ENCODE data around the gene TACR2. TPM values are rescaled to one million over a fixed set of nuclear protein-coding genes. Genes with fewer than 3 reads are reported as not detected.
A peak's percentile ranks its signal among the peaks of the same experiment; 100 is the strongest.
"Not testable (repeated sequence)": the region's sequence is repeated elsewhere in the genome, so short reads cannot be mapped to it uniquely, and the experiment has no call there.

The TACR2 gene
- total RNA-seq, 1 donor from 2014 or later, result 0.13 TPM

- intact Hi-C loops (cut with DNase I), result no loop called here
- no peak for DNase-seq (ENCODE audit: low spot score)
These were observed 35.1 kb upstream of the TACR2 start for GRCh38 chr10:69451784-69452251.

DNA sequence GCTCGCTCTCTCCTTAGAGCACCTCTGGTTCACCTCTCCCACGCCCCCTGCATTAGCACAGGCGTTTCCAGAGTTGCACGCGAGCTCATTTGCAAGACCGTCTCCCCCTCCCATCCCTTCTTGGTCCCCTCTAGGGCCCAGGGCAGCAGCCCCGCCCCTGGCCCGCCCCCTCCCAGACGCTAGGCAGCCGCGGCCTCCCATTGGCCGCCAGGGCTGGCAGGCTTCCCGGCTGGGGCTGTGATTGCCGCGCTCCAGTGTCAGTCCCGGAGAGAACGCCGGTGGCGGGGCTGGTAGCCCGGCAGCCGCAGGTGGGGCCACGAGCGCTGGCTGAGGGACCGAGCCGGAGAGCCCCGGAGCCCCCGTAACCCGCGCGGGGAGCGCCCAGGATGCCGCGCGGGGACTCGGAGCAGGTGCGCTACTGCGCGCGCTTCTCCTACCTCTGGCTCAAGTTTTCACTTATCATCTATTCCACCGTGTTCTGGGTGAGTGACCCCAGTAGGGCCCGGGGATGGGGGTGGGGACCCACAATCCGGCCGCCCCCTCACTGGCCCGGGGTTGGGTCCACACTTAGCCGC lies 34.6 kb upstream of the TACR2 start, which contains the start of gene TSPAN15:
Gene TSPAN15 (plus strand): TSS at position 257 of the 575 bp plus-strand sequence. CDS start 130 bp downstream, at position 387.
- DNase-seq (ENCODE audit: low spot score), result peak; percentile 93
- intact Hi-C loops (cut with DNase I), result no loop called here

DNA sequence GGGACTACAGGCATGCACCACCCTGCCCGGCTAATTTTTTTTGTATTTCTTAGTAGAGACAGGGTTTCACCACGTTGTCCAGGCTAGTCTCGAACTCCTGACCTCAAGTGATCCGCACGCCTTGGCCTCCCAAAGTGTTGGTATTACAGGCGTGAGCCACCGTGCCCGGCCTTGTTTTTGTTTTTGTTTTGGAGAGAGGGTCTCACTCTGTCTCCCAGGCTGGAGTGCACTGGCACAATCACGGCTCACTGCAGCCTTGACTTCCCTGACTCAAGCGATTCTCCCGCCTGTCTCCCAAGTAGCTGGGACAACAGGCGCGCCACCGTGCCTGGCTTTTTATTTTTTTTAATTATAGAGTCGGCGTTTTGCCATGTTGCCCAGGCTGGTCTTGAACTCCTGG lies 33.7 kb upstream of the TACR2 start:
- intact Hi-C loops (cut with DNase I), result not testable (repeated sequence)

DNA sequence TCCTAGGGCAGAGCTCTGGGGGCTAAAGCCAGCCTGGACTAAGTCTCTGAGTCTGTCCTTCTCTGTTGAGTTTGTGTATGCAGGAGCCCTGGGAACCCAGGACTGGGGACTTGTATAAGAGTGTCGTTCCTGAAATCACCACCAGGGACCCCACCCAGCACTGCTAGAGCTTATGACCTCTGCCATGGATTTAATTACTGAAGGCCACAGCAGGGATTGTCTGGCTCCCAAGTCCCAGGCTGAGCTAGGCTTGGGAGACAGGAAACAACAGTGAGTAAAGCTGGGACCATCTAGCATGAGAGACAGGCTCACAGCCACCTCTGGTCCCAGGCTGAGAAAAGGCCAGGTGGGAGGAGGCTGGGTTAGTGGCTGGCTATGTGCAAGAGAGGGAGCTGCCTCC lies 33.1 kb upstream of the TACR2 start:
- intact Hi-C loops (cut with DNase I), result no loop called here
- DNase-seq (ENCODE audit: low spot score), result no peak

More for the DNA sequence above, 33.7 kb upstream of the TACR2 start:
- DNase-seq (ENCODE audit: low spot score), result not testable (repeated sequence)

DNA sequence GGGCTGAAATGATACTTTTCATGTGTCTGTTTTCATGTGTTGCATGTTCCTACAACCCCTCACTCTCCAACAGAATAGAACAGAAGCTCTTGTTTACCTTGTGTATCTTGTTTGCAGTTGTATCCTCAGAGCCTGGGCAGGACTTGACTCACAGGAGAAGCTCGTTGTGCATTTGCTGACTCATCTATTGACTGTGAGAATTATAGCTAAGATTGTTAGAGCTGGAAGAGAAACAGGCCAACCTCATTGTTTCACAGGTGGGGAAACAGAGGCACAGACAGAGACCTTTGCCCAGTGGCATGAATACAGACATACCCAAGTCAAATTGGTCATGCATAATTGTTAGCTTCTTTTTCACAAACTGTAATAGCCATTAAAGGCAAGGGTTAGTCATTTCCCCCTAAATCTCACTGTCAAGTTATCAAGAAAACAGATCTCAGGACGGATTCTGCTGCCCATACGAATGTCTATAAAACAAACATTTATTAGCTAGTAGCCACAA lies 30.0 kb upstream of the TACR2 start:
- no peak for DNase-seq (ENCODE audit: low spot score)
- intact Hi-C loops (cut with DNase I), result no loop called here

GRCh38 chr10:69446229-69446628 lies 29.5 kb upstream of the TACR2 start:
- intact Hi-C loops (cut with DNase I), result no loop called here
- DNase-seq (ENCODE audit: low spot score), result no peak

- intact Hi-C loops (cut with DNase I), result no loop called here
These were observed 28.3 kb upstream of the TACR2 start for GRCh38 chr10:69445041-69445440.

DNA sequence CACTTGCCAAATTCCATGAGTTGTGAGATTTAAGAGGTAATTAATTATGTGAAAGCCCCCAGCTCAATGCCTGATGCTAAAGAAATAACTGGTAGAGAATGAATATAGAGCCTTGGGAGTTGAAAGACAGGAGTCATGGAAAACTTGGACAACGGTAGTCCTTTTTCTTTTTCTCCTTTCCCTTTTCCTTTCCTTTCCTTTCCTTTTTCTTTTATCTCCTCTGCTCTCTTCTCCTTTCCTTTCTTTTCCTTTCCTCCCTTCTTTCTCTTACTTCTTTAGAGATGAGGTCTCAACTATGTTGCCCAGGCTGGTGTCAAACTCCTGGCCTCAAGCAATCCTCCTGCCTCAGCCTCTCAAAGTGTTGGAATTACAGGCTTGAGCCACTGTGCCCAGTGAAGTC lies 26.6 kb upstream of the TACR2 start:
- no peak for DNase-seq (ENCODE audit: low spot score)
- intact Hi-C loops (cut with DNase I), result no loop called here

More at GRCh38 chr10:69445041-69445440, 28.3 kb upstream of the TACR2 start:
- no peak for DNase-seq (ENCODE audit: low spot score)

DNA sequence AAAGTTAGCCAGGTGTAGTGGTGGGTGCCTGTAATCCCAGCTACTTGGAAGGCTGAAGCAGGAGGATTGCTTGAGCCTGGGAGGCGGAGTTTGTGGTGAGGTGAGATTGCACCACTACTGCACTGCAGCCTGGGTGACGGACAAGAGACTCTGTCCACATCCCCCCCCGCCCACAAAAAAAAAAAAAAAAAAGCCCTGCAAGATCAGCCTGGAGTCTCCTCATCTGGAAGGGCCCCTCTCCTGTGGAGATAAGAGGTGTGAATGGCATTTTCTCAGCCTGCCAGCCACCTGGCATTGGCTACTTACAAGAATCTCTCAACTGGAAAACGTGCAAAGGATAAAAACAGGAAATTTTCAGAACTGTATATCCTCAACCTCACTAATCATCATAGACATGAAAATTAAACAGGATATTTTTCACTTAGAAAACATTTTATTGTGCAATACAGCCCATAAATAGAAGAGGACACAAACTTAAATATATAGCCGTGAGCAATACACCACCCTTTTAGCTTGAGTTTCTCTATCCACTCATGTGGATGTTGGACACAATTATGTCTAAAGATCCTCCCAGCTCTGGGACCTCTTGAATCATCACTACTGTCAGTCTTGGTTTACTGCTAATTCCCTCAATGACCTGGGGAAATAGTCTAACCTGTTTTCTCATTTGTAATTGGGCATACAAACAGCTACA lies 23.2 kb upstream of the TACR2 start:
- intact Hi-C loops (cut with DNase I), result no loop called here
- no peak for DNase-seq (ENCODE audit: low spot score)

- DNase-seq (ENCODE audit: low spot score), result no peak
- intact Hi-C loops (cut with DNase I), result no loop called here
These were observed 22.6 kb upstream of the TACR2 start for GRCh38 chr10:69439350-69439739.

- DNase-seq (ENCODE audit: low spot score), result no peak
- intact Hi-C loops (cut with DNase I), result no loop called here
These were observed 22.0 kb upstream of the TACR2 start for GRCh38 chr10:69438536-69439349.

DNA sequence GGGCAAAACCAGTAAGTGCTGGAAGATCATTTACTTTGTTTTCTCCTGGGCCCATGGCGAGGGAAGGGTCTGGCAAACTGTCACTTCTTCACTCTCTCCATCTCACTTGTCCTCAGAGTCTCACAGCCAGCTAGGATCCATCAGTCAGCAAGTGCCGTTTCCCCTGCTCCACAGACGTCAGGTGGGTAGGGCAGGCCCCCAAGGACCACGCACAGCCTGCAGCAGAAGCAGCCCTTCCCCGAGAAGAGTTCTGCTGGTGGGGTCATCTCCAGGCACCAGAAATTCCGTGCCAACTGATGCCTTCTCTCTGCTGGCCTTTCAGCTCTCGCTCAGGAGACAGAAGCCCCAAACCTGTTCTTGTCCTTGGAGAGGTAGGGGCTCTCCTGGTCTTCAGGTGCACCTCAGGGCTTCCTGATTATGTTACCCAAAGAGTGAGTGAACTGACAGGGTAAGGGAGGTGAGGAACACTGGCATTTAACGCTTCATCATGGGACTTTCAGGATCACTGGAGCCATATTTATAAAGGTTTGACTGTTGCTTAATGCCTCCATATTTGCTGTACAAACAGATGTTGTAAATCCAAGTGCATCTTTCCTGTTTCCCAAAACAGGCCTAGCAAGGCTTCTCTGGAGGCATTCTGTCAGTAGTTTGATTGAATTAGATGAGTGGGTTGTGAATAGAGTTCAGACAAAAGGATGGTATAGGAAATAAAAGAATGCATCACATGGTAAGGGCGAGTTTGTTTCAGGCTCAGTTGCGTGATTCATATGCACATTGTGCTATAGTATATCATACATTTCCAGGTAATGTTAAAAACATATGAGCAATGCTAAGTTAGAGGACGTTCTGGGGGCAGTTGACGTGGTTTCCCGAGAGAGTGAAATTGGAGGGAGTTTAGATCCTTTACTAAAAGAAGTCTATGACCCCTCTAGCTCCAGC lies 20.9 kb upstream of the TACR2 start:
- intact Hi-C loops (cut with DNase I), result no loop called here

GRCh38 chr10:69435966-69436520 lies 19.3 kb upstream of the TACR2 start:
- intact Hi-C loops (cut with DNase I), result no loop called here
- no peak for DNase-seq (ENCODE audit: low spot score)

More for the DNA sequence above, 20.9 kb upstream of the TACR2 start:
- DNase-seq (ENCODE audit: low spot score), result no peak

DNA sequence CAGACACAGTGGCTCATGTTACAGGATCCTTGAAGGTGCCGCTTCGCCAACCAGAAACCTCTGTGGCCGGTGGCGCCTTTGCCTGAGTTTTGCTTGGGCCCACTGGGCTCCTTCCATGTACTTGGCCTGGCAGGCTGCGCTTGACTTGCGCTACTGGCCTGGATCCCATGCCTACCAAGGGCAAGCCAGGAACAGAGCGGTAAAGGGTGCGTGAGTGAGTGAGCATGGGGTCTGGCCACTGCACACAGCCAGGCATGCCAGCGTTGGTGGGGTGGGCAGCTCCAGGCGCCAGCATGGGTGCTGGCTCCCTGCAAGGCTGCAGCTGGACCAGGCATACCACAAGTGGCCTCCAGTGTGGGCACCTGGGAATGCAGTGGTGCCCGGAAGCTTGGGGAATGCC lies 18.2 kb upstream of the TACR2 start:
- intact Hi-C loops (cut with DNase I), result no loop called here
- no peak for DNase-seq (ENCODE audit: low spot score)

- intact Hi-C loops (cut with DNase I), result no loop called here
- DNase-seq (ENCODE audit: low spot score), result no peak
These were observed 17.5 kb upstream of the TACR2 start for GRCh38 chr10:69434169-69434568.

GRCh38 chr10:69428165-69428564 lies 11.4 kb upstream of the TACR2 start:
- DNase-seq (ENCODE audit: low spot score), result no peak
- intact Hi-C loops (cut with DNase I), result loop anchor here (5.0 kb wide), 1 partner anchor 209 kb away; no protein-coding TSS in a partner anchor

GRCh38 chr10:69426376-69426727 lies 9.6 kb upstream of the TACR2 start:
- no peak for DNase-seq (ENCODE audit: low spot score)
- intact Hi-C loops (cut with DNase I), result loop anchor here (5.0 kb wide), 1 partner anchor 211 kb away; no protein-coding TSS in a partner anchor

- intact Hi-C loops (cut with DNase I), result loop anchor here (5.0 kb wide), 1 partner anchor 212 kb away; no protein-coding TSS in a partner anchor
These were observed 9.0 kb upstream of the TACR2 start for GRCh38 chr10:69425511-69426298.

More at GRCh38 chr10:69425511-69426298, 9.0 kb upstream of the TACR2 start:
- no peak for DNase-seq (ENCODE audit: low spot score)

Data from cardiac septum (tissue), 1 donor.